H7 (cell line): ENCODE measurements around the gene KLHL3. TPM values are rescaled to one million over a fixed set of nuclear protein-coding genes. Genes with fewer than 3 reads are reported as not detected.

Experiments used
- DNase-seq: peaks from one replicate; pipeline ENCODE4 v3.0.0; 2012
- H3K27me3 ChIP-seq: 2 replicates; pipeline ENCODE4 v1.6.0; 2011; ENCODE audit warnings: mild to moderate bottlenecking, low read length; ENCODE audit not compliant: control insufficient read depth, insufficient read depth
- H3K36me3 ChIP-seq: replicated peaks from 2 replicates; pipeline ENCODE4 v1.5.1; 2011; ENCODE audit warnings: low read length; ENCODE audit not compliant: control insufficient read depth, insufficient read depth
- H3K4me3 ChIP-seq: 2 replicates; pipeline ENCODE4 v1.5.1; 2011; ENCODE audit warnings: low read depth, mild to moderate bottlenecking, control low read depth, low read length, moderate library complexity; ENCODE audit not compliant: insufficient read depth
- total RNA-seq: library from RNA; depleted of rRNA; stranded (reverse); fragments of >200 nt; shearing (Covaris generic); gene quantifications from 2 replicates; pipeline ENCODE4 v1.2.3, GENCODE V29; 2014

KLHL3 gene
- total RNA-seq, 1 experiment from 2014 or later = 3.8 TPM

- no peak overlapping the region for H3K4me3 ChIP-seq
- no peaks in the 10 kb centered on the region for H3K27me3 ChIP-seq
- H3K36me3 ChIP-seq = peaks cover 2% of the 10 kb centered on the region
- no peak for DNase-seq
Observed at GRCh38 chr5:137708796-137709559, 26.9 kb downstream of the KLHL3 start.

DNA sequence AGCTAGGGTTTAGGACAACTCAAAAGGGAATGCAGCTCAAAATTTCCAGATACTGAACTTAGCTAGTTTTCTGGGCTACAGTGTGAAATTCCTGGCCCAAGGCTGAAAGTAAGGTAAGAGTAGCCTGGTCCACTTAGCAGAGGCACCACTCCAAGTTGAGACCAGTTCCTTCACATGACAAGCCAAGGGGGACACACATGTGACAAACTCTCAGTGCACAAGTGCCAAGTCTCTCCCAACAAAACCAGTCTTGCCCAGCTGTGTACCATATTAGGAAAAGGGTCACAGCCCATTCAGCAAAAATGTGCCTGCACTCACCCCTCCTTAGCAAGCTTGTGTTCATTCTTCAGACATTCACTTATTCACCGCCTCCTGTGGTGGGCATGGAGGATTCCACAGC, 27.8 kb downstream of the KLHL3 start:
- H3K36me3 ChIP-seq = peaks cover 2% of the 10 kb centered on the region
- no peak overlapping the region for H3K4me3 ChIP-seq
- H3K27me3 ChIP-seq = no peaks in the 10 kb centered on the region
- DNase-seq = no peak

- peaks cover 2% of the 10 kb centered on the region for H3K36me3 ChIP-seq
- DNase-seq = no peak
- no peaks in the 10 kb centered on the region for H3K27me3 ChIP-seq
- H3K4me3 ChIP-seq = no peak overlapping the region
Observed at GRCh38 chr5:137706841-137707240, 29.0 kb downstream of the KLHL3 start.

DNA sequence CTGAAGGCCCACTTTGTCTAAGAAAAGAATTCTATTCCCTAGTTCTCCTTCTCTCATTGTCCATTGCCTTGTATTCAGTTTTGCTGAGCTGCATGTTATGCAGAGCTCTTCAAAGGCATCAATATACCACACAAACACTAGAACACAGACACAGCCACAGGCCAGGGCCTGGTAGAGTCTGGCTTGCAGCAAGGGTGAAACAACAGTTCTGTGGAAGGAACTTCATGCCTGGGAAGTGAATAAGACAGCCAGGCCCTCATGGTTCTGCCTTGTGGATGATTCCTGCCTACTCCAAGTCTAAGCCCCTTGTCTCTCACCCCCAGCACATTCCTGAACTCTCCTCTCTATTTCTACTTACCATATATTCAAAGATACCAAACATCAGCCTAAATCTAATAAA, 30.8 kb downstream of the KLHL3 start:
- H3K4me3 ChIP-seq = no peak overlapping the region
- DNase-seq = no peak
- H3K36me3 ChIP-seq = peaks cover 2% of the 10 kb centered on the region
- no peaks in the 10 kb centered on the region for H3K27me3 ChIP-seq

- Histone ChIP-seq H3K27me3 (no peaks in the 10 kb centered on the region), H3K4me3 (no peak overlapping the region), H3K36me3 (no peaks in the 10 kb centered on the region; the same call in 1 of the 2 replicates)
- no peak for DNase-seq
Observed at GRCh38 chr5:137703565-137703964, 32.3 kb downstream of the KLHL3 start.

- DNase-seq = no peak
- no peaks in the 10 kb centered on the region for H3K27me3 ChIP-seq
- H3K36me3 ChIP-seq = no peaks in the 10 kb centered on the region; the same call in 1 of the 2 replicates
- H3K4me3 ChIP-seq = no peak overlapping the region
Observed at GRCh38 chr5:137700282-137700680, 35.6 kb downstream of the KLHL3 start.

GRCh38 chr5:137699336-137700281, 36.3 kb downstream of the KLHL3 start:
- no peaks in the 10 kb centered on the region for H3K27me3 ChIP-seq
- no peak overlapping the region for H3K4me3 ChIP-seq
- no peak for DNase-seq
- no peaks in the 10 kb centered on the region; the same call in 1 of the 2 replicates for H3K36me3 ChIP-seq

GRCh38 chr5:137696481-137696880, 39.4 kb downstream of the KLHL3 start:
- Histone ChIP-seq H3K27me3 (no peaks in the 10 kb centered on the region), H3K4me3 (no peak overlapping the region), H3K36me3 (no peaks in the 10 kb centered on the region; the same call in none of the 2 replicates)
- no peak for DNase-seq

DNA sequence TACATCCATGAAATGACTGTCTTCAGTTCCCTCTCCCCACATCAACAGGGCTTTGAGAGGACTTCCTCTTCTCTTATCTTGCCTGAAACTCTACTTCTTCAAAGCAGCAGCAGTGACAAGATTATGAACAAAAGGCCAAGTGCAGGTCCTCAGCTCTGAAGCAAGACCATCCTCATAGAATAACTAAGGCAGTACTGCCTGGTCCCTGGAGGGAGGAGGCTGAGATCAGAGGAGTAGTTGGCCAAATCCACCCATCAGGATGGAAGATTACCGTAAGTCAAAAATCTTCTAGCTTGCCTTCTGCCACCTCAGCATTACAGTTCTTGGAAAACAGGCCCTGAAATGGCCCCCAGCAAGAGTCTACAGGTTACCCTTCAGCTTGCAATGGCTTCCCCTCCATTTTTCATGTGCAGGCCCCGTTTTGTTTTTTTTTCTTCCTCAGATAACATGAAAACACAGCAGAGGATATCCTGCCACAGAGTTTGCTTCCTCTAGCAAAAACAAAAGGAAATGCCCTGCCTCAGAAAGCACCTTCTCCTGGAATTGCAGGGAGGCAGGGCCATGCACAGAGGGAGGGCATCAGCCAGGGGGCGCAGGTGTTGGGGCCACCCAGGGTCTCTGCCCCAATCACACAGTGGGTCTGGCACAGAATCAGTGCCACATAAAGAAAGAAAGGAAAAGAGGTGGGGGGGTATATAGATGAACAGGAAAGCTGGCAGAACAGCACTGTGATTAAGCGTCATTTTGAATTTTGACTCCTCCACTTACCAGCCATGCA, 40.0 kb downstream of the KLHL3 start:
- no peaks in the 10 kb centered on the region; the same call in none of the 2 replicates for H3K36me3 ChIP-seq
- peak; percentile 37 for DNase-seq
- no peak overlapping the region for H3K4me3 ChIP-seq
- no peaks in the 10 kb centered on the region for H3K27me3 ChIP-seq

- Histone ChIP-seq H3K27me3 (no peaks in the 10 kb centered on the region), H3K36me3 (no peaks in the 10 kb centered on the region; the same call in none of the 2 replicates), H3K4me3 (no peak overlapping the region)
- no peak for DNase-seq
Observed at GRCh38 chr5:137693951-137694721, 41.8 kb downstream of the KLHL3 start.

GRCh38 chr5:137693307-137693950, 42.5 kb downstream of the KLHL3 start:
- Histone ChIP-seq H3K4me3 (no peak overlapping the region), H3K36me3 (no peaks in the 10 kb centered on the region; the same call in none of the 2 replicates), H3K27me3 (no peaks in the 10 kb centered on the region)
- DNase-seq = no peak

DNA sequence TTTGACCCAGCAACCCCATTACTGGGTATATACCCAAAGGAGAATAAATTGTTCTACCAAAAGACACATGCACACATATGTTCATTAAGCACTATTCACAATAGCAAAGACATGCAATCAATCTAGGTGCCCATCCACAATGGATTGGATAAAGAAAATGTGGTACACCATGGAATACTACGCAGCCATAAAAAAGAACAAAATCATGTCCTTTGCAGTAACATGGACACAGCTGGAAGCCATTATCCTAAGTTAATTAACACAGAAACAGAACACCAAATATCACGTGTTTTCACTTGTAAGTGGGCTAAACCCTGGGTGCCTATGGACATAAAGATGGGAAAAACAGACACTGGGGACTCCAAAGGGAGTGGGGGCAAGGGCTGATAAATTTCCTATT, 46.6 kb downstream of the KLHL3 start:
- Histone ChIP-seq H3K36me3 (no peaks in the 10 kb centered on the region; the same call in 1 of the 2 replicates), H3K4me3 (no peak overlapping the region), H3K27me3 (no peaks in the 10 kb centered on the region)

GRCh38 chr5:137688210-137688840, 47.6 kb downstream of the KLHL3 start:
- Histone ChIP-seq H3K4me3 (no peak overlapping the region), H3K36me3 (no peaks in the 10 kb centered on the region; the same call in 1 of the 2 replicates), H3K27me3 (no peaks in the 10 kb centered on the region)
- no peak for DNase-seq

More for the DNA sequence above, 46.6 kb downstream of the KLHL3 start:
- no peak for DNase-seq
